ENCODE results near the gene ANXA4.
"Not testable (repeated sequence)": the region's sequence is repeated elsewhere in the genome, so short reads cannot be mapped to it uniquely, and the experiment has no call there.

Gene ANXA4

GRCh38 chr2:69811591-69811990, 69.7 kb downstream of the ANXA4 start:
- DNase-seq: no peak

GRCh38 chr2:69815717-69816116, 73.8 kb downstream of the ANXA4 start:
- no peak for DNase-seq

DNA sequence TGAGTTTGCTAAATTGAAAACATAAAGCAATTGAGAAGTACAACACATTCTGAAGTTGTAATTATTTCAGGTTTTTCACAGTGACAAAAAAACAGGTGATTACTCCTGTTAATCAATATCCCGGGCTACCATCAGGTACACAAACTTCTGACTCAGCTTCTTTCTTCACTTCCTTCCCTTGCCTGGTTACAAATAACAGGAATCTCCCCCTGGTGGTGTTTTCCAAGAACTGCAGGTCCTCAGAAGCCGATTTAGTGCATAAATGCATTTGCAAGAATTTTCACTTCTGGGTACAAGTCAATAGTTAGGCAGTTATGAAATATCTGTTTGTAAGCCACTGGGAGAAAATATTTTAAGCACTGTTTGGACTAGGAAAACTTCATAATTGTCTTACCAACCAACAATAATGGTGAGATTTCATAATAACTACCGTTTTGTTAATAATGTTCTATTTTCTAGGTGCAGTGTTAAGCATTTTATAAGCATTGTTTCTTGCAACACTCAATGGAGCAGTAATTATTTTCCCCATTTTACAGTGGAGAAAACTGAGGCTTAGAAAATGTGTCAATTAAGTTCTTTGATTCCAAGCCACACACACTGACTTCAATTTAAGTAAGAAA, 75.1 kb downstream of the ANXA4 start:
- peak; percentile 56 to 90 for DNase-seq

- no peak for DNase-seq
Observed at GRCh38 chr2:69817729-69818501, 76.0 kb downstream of the ANXA4 start.

GRCh38 chr2:69827796-69828540, 86.0 kb downstream of the ANXA4 start:
- DNase-seq: no peak

GRCh38 chr2:69828938-69829255, 87.0 kb downstream of the ANXA4 start:
- no peak for DNase-seq

GRCh38 chr2:69829256-69830044, 87.5 kb downstream of the ANXA4 start, which contains the start of gene GMCL1:
GMCL1 (plus strand) TSS chr2:69829660; CDS start chr2:69829893, 233 bp downstream.
- DNase-seq: peak; percentile 80 to 95

GRCh38 chr2:69830045-69830905, 88.3 kb downstream of the ANXA4 start:
- no peak for DNase-seq

- DNase-seq: not testable (repeated sequence)
Observed at GRCh38 chr2:69830906-69831241, 88.9 kb downstream of the ANXA4 start.

- DNase-seq: no peak
Observed at GRCh38 chr2:69831354-69831905, 89.5 kb downstream of the ANXA4 start.

GRCh38 chr2:69833752-69834151, 91.8 kb downstream of the ANXA4 start:
- DNase-seq: no peak

- DNase-seq: no peak
Observed at GRCh38 chr2:69835666-69836065, 93.7 kb downstream of the ANXA4 start.

GRCh38 chr2:69836316-69836715, 94.4 kb downstream of the ANXA4 start:
- DNase-seq: no peak

GRCh38 chr2:69837533-69837932, 95.6 kb downstream of the ANXA4 start:
- no peak for DNase-seq

DNA sequence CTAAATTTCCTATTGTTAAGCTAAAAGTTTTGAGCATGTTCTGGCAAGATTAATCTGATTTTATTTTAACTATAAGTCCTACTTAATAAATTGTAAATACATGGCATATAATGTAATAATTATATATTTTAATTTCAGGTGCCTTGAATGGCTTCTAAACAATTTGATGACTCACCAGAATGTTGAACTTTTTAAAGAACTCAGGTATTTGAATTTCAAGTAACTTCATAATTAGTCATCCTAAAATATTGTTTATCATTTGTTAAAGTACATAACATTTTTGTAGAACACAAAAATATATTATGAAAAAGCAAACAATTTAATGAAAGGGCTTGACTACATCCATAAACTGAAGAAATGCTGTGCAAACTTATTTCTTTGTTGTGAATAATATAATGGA, 102.1 kb downstream of the ANXA4 start:
- no peak for DNase-seq

DNA sequence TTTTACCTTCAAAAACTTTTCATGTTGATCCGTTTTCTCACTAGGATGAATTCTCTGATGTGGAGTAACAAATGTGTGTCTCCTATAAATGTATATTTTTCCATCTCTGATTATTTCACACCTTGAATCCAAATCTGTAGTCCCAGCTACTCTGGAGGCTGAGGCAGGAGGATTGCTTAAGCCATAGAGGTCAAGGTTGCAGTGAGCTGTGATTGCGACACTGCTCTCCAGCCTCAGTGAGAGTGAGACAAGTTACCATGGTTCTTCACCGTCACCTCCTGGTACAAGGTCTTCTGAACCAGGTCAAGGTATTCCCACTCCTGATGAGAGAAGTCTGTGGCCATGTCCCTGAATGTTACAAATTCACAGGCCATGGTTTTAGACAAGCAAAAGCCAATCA, 102.6 kb downstream of the ANXA4 start:
- DNase-seq: no peak

DNA sequence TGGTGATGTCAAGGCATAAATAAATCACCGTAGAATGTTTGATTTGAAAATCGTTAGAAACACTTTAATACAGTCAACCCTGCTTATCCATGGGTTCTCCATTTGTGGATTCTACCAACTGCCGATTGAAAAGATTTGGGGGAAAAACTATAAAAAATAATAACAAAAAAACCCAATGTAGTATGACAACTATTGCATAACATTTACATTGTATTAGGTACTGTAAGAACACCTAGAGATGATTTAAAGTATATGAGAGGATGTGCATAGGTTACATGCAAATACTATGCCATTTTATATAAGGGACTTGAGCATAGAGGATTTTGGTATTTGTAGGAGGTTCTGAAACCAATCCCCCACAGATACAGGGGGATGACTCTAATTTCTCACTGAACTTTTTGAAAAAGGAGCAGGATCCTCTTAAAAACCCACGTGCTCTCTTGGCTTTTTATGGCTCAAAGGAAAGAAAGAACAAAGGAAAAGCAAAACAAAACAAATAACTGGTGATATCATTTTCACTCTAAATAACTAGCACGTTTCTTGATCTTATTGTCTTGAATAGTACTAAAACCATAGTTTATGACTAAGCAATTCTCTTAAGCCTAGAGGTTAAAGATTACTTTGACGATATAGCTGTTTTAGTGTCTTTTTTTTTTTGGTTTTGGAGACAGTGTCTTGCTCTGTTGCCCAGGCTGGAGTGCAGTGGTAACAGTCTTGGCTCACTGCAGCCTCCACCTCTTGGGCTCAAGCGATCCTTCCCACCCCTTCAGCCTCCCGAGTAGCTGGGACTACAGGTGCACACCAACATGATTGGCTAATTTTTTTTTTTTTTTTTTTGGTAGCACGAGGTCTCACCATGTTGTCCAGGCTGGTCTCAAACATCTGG, 104.5 kb downstream of the ANXA4 start:
- DNase-seq: no peak

DNA sequence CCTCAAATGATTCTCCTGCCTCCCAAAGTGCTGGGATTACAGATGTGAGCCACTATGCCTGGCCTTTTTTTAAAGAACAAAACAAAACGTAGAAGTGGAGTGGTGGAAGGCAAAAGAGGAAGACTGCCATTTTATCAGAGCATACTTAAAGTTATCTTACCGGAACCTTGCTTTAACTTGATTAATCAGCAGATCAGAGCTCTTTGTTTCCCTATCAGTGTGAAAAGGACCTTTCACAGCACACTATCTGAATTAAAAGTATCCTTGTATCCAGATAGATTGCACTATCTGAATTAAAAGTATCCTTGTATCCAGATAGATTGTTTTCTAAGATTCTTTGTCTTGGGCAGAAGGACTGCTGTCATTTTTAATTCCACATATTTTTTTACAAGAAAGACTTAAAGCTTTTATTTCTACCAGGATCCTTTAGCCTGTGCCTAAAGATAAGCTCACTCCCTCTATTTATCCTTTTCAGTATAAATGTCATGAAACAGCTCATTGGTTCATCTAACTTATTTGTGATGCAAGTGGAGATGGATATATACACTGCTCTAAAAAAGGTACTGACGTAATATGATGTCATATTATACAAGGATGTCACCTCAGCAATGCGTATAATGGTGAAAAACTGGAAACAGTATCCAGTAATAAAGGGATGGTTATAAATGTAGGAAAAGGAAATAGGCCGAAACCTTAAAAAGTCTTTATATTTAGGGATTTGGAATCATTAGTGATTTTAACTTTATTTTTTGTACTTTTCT, 105.3 kb downstream of the ANXA4 start:
- no peak for DNase-seq

- no peak for DNase-seq
Observed at GRCh38 chr2:69848186-69848790, 106.4 kb downstream of the ANXA4 start.

GRCh38 chr2:69858261-69858660, 116.3 kb downstream of the ANXA4 start:
- no peak for DNase-seq

All from hippocampal formation (tissue), 2 donors.